NCI-H1105 (cell line): ENCODE results near the gene MMP24OS.
A peak's percentile ranks its signal among the peaks of the same experiment; 100 is the strongest.

ENCODE experiments used
- DNase-seq: peaks from one replicate; lab custom pipeline; 2025; lab: John Stamatoyannopoulos, UW

MMP24OS gene

GRCh38 chr20:35291654-35292503, 14.0 kb upstream of the MMP24OS start, which contains the start of gene FAM83C:
TSS of gene FAM83C (minus strand) at chr20:35292425. CDS start at chr20:35292304, 121 bp downstream.
- DNase-seq, result no peak

- no peak for DNase-seq
Measured at GRCh38 chr20:35290887-35291417, 13.0 kb upstream of the MMP24OS start.

- DNase-seq, result no peak
Measured at GRCh38 chr20:35290186-35290886, 12.4 kb upstream of the MMP24OS start.

GRCh38 chr20:35288325-35289060, 10.6 kb upstream of the MMP24OS start:
- DNase-seq, result no peak

- no peak for DNase-seq
Measured at GRCh38 chr20:35287509-35288324, 9.8 kb upstream of the MMP24OS start.

- DNase-seq, result no peak
Measured at GRCh38 chr20:35286899-35287508, 9.1 kb upstream of the MMP24OS start.

GRCh38 chr20:35286077-35286898, 8.4 kb upstream of the MMP24OS start:
- DNase-seq, result no peak

GRCh38 chr20:35285806-35286076, 7.8 kb upstream of the MMP24OS start:
- no peak for DNase-seq

GRCh38 chr20:35284992-35285805, 7.3 kb upstream of the MMP24OS start:
- DNase-seq, result no peak

- DNase-seq, result peak; percentile 91
Measured at GRCh38 chr20:35284267-35284991, 6.5 kb upstream of the MMP24OS start, which contains the start of gene EIF6. TSS of gene EIF6 (minus strand) at chr20:35284772. CDS start at chr20:35284487, 285 bp downstream.

GRCh38 chr20:35283441-35284266, 5.7 kb upstream of the MMP24OS start:
- no peak for DNase-seq

GRCh38 chr20:35281506-35282101, 3.7 kb upstream of the MMP24OS start:
- no peak for DNase-seq

GRCh38 chr20:35280523-35280922, 2.6 kb upstream of the MMP24OS start:
- no peak for DNase-seq

GRCh38 chr20:35279533-35280174, 1.7 kb upstream of the MMP24OS start:
- no peak for DNase-seq

GRCh38 chr20:35279040-35279439, 1.1 kb upstream of the MMP24OS start:
- DNase-seq, result no peak

GRCh38 chr20:35277127-35277526, 795 bp downstream of the MMP24OS start:
- DNase-seq, result no peak

- DNase-seq, result no peak
Measured at GRCh38 chr20:35276408-35276807, 1.5 kb downstream of the MMP24OS start.
